AG09319 (cell line): ENCODE measurements around the gene EVC.

Experiments
- DNase-seq: peaks from one replicate; pipeline ENCODE4 v3.0.0-alpha.2; 2010; ENCODE audit warnings: low read depth; ENCODE audit errors: extremely low read depth
- CTCF ChIP-seq: IDR thresholded peaks from 2 replicates; pipeline ENCODE4 v1.5.1; 2011; ENCODE audit warnings: low read depth, mild to moderate bottlenecking, inconsistent platforms, low read length, moderate library complexity

Gene EVC

GRCh38 chr4:5683566-5683965 is 27.4 kb upstream of the EVC start:
- TF ChIP-seq CTCF: no peak
- no peak for DNase-seq

GRCh38 chr4:5685296-5685695 is 25.7 kb upstream of the EVC start:
- TF ChIP-seq CTCF: no peak
- DNase-seq: no peak

- TF ChIP-seq CTCF: no peak
- DNase-seq: no peak
Observed at GRCh38 chr4:5686338-5686737, 24.7 kb upstream of the EVC start.

- no peak for TF ChIP-seq CTCF
- DNase-seq: no peak
Observed at GRCh38 chr4:5689065-5689464, 21.9 kb upstream of the EVC start.

GRCh38 chr4:5691491-5692132 is 19.4 kb upstream of the EVC start:
- no peak for TF ChIP-seq CTCF
- DNase-seq: no peak

- no peak for DNase-seq
- TF ChIP-seq CTCF: no peak
Observed at GRCh38 chr4:5693871-5694270, 17.1 kb upstream of the EVC start.

- no peak for TF ChIP-seq CTCF
- no peak for DNase-seq
Observed at GRCh38 chr4:5696341-5696740, 14.7 kb upstream of the EVC start.
